ENCODE data around the gene FAM241B.

DNA sequence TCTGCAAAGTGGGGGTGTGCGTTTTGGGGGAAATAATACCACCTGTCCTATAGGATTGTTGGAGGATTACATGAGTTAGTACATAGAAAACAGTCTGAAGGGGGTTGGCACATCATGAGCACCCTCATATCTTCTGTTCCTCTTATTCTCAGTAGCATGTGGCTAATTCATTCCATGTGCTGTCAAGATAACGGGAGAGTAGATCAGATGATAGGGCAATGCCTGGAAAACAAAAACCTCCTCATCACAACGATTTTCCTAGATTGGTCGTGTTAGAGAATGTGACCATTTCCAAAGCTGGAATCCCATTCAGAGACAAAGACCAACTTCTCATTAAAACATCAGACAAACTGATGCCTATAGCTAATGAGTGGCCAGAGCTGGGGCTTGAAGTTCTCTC lies 50.6 kb downstream of the FAM241B start:
- TF ChIP-seq CTCF (IDR thresholded peaks at IDR 0.05; ENCODE audit: insufficient read depth, low read length, poor library complexity, severe bottlenecking) (no peak), EZH2phosphoT487 (conservative IDR thresholded peaks at IDR 0.05; ENCODE audit: low read length) (no peak)
